ENCODE results near the gene CAPN9. TPM values are rescaled to one million over a fixed set of nuclear protein-coding genes. Genes with fewer than 3 reads are reported as not detected.

The CAPN9 gene
- total RNA-seq, 6 experiments from 2014 or later, result not detected

DNA sequence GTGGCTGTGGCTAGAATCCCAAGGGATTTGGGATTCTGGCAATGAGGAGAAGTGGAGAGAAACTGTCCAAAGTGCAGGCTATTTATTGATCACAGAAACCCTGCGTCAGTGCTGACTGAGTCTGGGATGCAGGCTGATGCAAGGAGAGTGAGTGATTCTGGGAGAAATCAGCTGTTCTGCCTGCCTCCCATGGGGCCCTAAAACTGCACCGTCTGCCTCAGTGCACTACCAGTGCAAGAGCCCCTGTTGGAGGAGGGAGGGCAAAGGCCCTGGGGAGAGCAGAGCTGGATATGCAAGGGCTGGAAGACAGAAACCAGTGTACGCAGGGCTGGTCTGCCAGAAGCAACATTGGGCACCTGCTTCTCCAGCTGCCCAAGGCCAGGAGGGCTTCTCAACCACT is 78.6 kb downstream of the CAPN9 start:
- Histone ChIP-seq H3K4me3 (no peak overlapping the region), H3K27me3 (no peaks in the 10 kb centered on the region), H3K9me3 (no peaks in the 10 kb centered on the region), H3K36me3 (no peaks in the 10 kb centered on the region), H3K27ac (peak overlapping the region; percentile 38 to 73 (median 44)), H3K4me1 (peaks cover 0 to 13% (median 0%) of the 10 kb centered on the region in 4 donors)
- ATAC-seq (peak; percentile 78 to 90 (median 84)), DNase-seq (peak in 1 of 3 donors; percentile 33)
- TF ChIP-seq, protein P1, sequence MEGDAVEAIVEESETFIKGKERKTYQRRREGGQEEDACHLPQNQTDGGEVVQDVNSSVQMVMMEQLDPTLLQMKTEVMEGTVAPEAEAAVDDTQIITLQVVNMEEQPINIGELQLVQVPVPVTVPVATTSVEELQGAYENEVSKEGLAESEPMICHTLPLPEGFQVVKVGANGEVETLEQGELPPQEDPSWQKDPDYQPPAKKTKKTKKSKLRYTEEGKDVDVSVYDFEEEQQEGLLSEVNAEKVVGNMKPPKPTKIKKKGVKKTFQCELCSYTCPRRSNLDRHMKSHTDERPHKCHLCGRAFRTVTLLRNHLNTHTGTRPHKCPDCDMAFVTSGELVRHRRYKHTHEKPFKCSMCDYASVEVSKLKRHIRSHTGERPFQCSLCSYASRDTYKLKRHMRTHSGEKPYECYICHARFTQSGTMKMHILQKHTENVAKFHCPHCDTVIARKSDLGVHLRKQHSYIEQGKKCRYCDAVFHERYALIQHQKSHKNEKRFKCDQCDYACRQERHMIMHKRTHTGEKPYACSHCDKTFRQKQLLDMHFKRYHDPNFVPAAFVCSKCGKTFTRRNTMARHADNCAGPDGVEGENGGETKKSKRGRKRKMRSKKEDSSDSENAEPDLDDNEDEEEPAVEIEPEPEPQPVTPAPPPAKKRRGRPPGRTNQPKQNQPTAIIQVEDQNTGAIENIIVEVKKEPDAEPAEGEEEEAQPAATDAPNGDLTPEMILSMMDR (IDR thresholded peaks at IDR 0.05), result no peak
- no peak for TF ChIP-seq POLR2A (IDR thresholded peaks at IDR 0.05)
- WGBS (ENCODE audit: insufficient coverage, low coverage, low lambda C conversion rate, missing lambda C conversion rate), result 33% methylated on average over 1 of the region's 3 CpGs
- intact Hi-C loops (cut with DNase I), result no loop called here

DNA sequence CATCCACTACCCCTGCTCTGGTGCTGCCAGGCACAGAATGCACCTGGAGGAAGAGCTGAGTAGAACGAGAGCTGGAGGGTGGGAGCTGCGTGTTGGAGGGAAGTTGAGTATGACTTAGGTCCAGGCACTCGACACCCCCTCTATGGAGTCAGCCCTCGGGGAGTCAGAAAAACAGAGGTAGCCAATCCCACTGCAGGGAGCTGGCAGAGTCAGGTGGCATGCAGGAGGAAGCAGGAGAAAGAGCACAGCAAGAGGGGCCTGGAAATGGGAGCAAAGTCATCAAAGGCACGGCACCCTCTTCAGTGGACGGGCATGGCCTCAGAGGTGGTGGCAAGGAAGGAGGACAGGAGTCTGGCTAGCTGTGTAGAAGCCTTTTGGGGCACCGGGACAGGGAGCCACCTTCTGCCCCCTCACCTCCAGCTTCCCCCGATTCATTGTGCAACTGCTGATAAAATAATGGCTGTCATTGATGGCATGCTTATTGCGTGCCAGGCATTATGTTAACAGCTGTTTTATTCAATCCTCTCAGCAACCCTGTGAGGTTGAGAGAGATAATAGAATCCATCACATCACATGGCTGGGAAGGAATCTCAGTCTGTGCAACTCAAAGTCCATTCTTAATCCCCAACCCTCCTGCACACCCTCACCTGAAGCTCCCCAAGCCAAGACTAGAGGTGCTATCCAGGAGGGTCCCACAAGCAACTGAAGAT is 79.1 kb downstream of the CAPN9 start:
- H3K9me3 ChIP-seq, result no peaks in the 10 kb centered on the region
- TF ChIP-seq POLR2A (IDR thresholded peaks at IDR 0.05), result no peak
- TF ChIP-seq, protein P1 (IDR thresholded peaks at IDR 0.05), result no peak
- intact Hi-C loops (cut with DNase I), result no loop called here
- H3K4me1 ChIP-seq, result peaks cover 0 to 13% (median 0%) of the 10 kb centered on the region in 4 donors
- ATAC-seq, result no peak
- 85% methylated on average over 3 of the region's 9 CpGs for WGBS (ENCODE audit: insufficient coverage, low coverage, low lambda C conversion rate, missing lambda C conversion rate)
- H3K27ac ChIP-seq, result peak overlapping the region; percentile 38 to 73 (median 44)
- no peak overlapping the region for H3K4me3 ChIP-seq
- no peak for DNase-seq
- H3K36me3 ChIP-seq, result no peaks in the 10 kb centered on the region
- H3K27me3 ChIP-seq, result no peaks in the 10 kb centered on the region

DNA sequence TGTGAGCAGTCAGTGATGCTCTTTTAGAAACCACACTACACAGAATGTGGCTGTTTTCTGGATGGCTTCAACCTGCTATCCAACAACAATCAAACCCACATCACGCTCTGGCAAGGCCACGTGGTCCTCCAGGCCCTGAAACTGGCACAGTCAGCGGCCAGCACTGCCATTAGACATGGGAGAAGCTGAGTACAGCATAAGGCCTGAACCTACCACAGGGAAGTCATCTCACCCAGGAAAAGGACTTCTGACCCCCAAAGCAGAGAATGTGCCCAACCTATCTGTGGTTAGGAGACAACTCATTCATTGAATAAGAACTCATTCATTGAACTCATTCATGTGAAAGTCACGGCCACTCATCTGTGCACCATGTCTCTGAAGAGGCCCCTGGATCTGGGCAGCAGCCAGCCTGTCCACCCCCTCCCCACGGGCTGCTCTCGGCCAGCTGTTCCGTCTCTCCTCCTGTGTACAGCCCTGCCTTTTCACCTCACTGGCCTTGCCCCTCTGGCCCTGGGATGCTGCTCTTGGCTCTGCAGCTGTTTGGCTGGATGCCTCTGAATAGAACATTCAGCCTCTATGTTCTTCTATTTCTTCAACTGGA is 80.0 kb downstream of the CAPN9 start:
- ATAC-seq, result no peak
- no peaks in the 10 kb centered on the region for H3K9me3 ChIP-seq
- peaks cover 0 to 13% (median 0%) of the 10 kb centered on the region in 4 donors for H3K4me1 ChIP-seq
- no peak for DNase-seq
- no peak overlapping the region for H3K27ac ChIP-seq
- no peaks in the 10 kb centered on the region for H3K36me3 ChIP-seq
- H3K27me3 ChIP-seq, result no peaks in the 10 kb centered on the region
- intact Hi-C loops (cut with DNase I), result no loop called here
- no CpG with 5 or more reads among the region's 7 CpGs for WGBS (ENCODE audit: insufficient coverage, low coverage, low lambda C conversion rate, missing lambda C conversion rate)
- no peak overlapping the region for H3K4me3 ChIP-seq
- TF ChIP-seq, protein P1 (IDR thresholded peaks at IDR 0.05), result no peak
- no peak for TF ChIP-seq POLR2A (IDR thresholded peaks at IDR 0.05)

DNA sequence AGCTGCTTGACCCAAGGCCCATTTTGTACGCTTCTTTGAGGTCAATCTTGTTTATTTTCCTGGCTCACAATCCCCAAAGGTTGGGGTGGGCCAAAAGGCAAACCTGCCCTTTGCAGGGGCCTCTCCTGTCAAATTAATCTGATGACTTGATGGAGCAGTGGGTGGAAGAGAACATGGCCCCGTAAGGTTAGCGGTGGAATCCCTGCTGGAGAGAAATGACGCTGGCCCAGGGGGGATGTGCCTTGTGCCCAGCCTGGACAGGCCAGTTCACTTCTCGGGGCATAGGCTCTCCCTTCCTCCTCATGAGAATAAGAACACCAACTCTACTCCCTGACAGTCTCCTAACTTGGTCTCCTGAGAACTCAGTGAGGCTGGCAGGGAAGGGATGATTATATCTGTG is 80.6 kb downstream of the CAPN9 start:
- Histone ChIP-seq H3K4me3 (no peak overlapping the region), H3K27me3 (no peaks in the 10 kb centered on the region), H3K9me3 (no peaks in the 10 kb centered on the region), H3K27ac (no peak overlapping the region), H3K4me1 (peaks cover 0 to 13% (median 0%) of the 10 kb centered on the region in 4 donors), H3K36me3 (no peaks in the 10 kb centered on the region)
- TF ChIP-seq POLR2A (IDR thresholded peaks at IDR 0.05), result no peak
- TF ChIP-seq, protein P1 (IDR thresholded peaks at IDR 0.05), result no peak
- intact Hi-C loops (cut with DNase I), result no loop called here
- ATAC-seq (no peak), DNase-seq (no peak)
- WGBS (ENCODE audit: insufficient coverage, low coverage, low lambda C conversion rate, missing lambda C conversion rate), result 55% methylated on average over 3 of the region's 5 CpGs
